ENCODE data around the gene FXYD6.
"Not testable (repeated sequence)": the region's sequence is repeated elsewhere in the genome, so short reads cannot be mapped to it uniquely, and the experiment has no call there.

Gene FXYD6

GRCh38 chr11:117815262-117815803 is 61.1 kb downstream of the FXYD6 start:
- DNase-seq = peak; percentile 66

GRCh38 chr11:117814766-117815261 is 61.6 kb downstream of the FXYD6 start:
- peak; percentile 86 for DNase-seq

- DNase-seq = peak; percentile 86
Measured at GRCh38 chr11:117814204-117814765, 62.2 kb downstream of the FXYD6 start.

GRCh38 chr11:117810056-117810451 is 66.4 kb downstream of the FXYD6 start:
- DNase-seq = not testable (repeated sequence)

GRCh38 chr11:117809236-117810055 is 67.0 kb downstream of the FXYD6 start:
- peak; percentile 63 for DNase-seq

GRCh38 chr11:117808784-117809183 is 67.7 kb downstream of the FXYD6 start:
- no peak for DNase-seq

- DNase-seq = peak; percentile 30
Measured at GRCh38 chr11:117807482-117808327, 68.8 kb downstream of the FXYD6 start.

- DNase-seq = no peak
Measured at GRCh38 chr11:117806846-117807245, 69.6 kb downstream of the FXYD6 start.

GRCh38 chr11:117805045-117805444 is 71.4 kb downstream of the FXYD6 start:
- no peak for DNase-seq

GRCh38 chr11:117803896-117804295 is 72.6 kb downstream of the FXYD6 start:
- DNase-seq = no peak

- no peak for DNase-seq
Measured at GRCh38 chr11:117799634-117800033, 76.8 kb downstream of the FXYD6 start.

GRCh38 chr11:117796872-117797529 is 79.5 kb downstream of the FXYD6 start, which contains the start of gene DSCAML1:
Gene DSCAML1 (minus strand): TSS chr11:117797216. CDS start chr11:117797079, 137 bp downstream.
- DNase-seq = no peak

GRCh38 chr11:117796456-117796871 is 80.0 kb downstream of the FXYD6 start:
- DNase-seq = no peak

- DNase-seq = peak; percentile 70
Measured at GRCh38 chr11:117795638-117796455, 80.6 kb downstream of the FXYD6 start.

- DNase-seq = no peak
Measured at GRCh38 chr11:117794772-117795629, 81.5 kb downstream of the FXYD6 start.

- DNase-seq = no peak
Measured at GRCh38 chr11:117794135-117794534, 82.3 kb downstream of the FXYD6 start.

GRCh38 chr11:117793583-117793982 is 82.9 kb downstream of the FXYD6 start:
- DNase-seq = no peak

GRCh38 chr11:117792992-117793391 is 83.5 kb downstream of the FXYD6 start:
- DNase-seq = peak; percentile 12

- DNase-seq = peak; percentile 96
Measured at GRCh38 chr11:117792241-117792640, 84.2 kb downstream of the FXYD6 start.

GRCh38 chr11:117790279-117790678 is 86.2 kb downstream of the FXYD6 start:
- DNase-seq = no peak

Measured in DMS79 (cell line).